ENCODE data around the gene INTS11.

INTS11 gene

DNA sequence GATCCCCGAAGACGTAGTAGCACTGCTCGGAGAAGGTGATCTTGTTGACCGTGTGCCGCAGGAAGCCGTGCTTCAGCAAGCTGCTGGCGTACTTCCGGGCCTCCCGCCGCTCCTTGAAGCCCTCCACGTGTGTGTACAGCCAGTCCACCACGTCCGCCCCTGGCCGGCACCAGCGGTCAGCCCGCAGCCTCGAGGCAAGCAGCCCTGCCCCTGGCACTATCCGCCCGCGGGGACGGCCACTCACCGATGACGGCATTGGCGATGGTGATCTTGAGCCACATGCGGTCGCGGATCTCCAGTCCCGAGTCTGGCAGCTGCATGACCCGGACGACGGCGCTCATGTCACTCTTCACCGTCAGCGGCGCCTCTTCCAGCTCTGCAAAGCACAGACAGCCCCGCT, 13.8 kb upstream of the INTS11 start:
- no peak for DNase-seq (ENCODE audit: extremely low spot score)
- TF ChIP-seq CTCF (IDR thresholded peaks at IDR 0.05; ENCODE audit: control extremely low read depth, extremely low read depth, low read depth, missing control alignments), result no peak
- POLR2A ChIA-PET, result no interaction called here
- CTCF ChIA-PET, result interaction anchor here (0.9 kb wide), 1 partner anchor 10 kb away, joined by 4 read pairs; no protein-coding TSS in a partner anchor

DNA sequence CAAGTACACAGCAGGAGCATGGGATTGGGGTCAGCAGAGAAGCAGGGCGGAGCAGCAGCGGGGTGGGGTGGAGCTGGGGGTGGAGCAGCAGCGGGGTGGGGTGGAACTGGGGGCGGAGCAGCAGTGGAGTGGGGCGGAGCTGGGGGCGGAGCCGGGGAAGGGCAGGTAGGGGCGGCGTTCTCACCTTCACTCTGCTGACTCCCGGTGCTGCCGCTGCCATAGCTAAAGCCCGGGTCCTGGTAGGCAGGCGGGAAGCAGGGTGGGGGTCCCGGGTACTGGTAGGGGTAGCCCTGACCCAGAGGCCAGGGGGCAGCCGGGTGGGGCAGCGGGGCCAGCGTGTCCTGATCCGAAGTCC, 13.3 kb upstream of the INTS11 start:
- POLR2A ChIA-PET, result interaction anchor here (0.6 kb wide), 1 partner anchor 102 kb away, joined by 5 read pairs; no protein-coding TSS in a partner anchor
- no peak for TF ChIP-seq CTCF (IDR thresholded peaks at IDR 0.05; ENCODE audit: control extremely low read depth, extremely low read depth, low read depth, missing control alignments)
- peak; percentile 77 for DNase-seq (ENCODE audit: extremely low spot score)
- CTCF ChIA-PET, result interaction anchor here (0.9 kb wide), 1 partner anchor 10 kb away, joined by 4 read pairs; no protein-coding TSS in a partner anchor

DNA sequence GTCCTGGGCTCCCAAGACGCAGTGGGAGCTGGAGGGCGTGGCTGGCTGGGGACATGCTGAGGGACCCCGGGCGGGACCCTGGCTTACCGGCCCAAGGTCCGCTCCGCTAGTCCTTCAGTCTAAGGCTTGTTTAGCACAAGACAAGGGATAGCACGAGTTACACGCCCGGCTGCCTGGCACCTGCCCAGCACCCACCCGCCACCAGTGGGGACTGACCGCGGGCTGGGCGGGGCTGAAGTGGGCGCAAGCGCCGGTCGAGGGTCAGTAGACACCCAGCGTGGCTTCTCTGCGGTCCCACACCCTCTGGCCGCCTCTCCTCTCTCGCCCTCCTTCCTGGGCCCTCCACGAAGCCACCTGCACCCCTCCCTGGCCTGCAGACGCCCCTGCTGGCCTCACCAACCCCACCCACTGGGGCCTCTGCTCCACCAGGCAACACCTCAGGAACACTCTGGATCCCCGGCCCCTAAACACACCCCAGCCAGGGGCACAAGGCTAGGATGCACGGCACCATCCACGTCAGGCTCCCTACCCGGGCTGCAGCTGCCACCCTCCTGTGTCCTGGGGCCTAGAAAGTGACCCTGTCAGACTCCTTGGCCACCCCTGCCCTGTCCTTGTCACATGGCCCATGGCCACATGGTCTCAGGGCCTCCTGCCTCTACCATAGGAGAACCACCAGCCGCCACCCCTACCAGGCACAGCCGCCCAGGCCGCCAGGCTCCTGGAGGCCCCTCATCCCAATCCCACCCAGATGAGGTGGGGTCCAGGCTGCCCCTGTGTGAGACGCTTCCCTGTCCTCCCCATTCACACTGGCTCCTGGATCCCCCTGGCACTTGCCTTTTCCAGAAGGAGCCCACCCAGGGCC, 12.7 kb upstream of the INTS11 start:
- ChIA-PET CTCF (interaction anchor here (0.9 to 1.0 kb wide), 2 partner anchors 8 to 11 kb away, joined by 3 to 4 read pairs; no protein-coding TSS in a partner anchor), POLR2A (interaction anchor here (0.6 kb wide), 1 partner anchor 101 kb away, joined by 5 read pairs; no protein-coding TSS in a partner anchor)
- TF ChIP-seq CTCF (IDR thresholded peaks at IDR 0.05; ENCODE audit: control extremely low read depth, extremely low read depth, low read depth, missing control alignments), result no peak
- DNase-seq (ENCODE audit: extremely low spot score), result no peak

GRCh38 chr1:1336446-1336845, 12.0 kb upstream of the INTS11 start:
- DNase-seq (ENCODE audit: extremely low spot score), result no peak
- ChIA-PET POLR2A (interaction anchor here (0.5 kb wide), 1 partner anchor 42 kb away, joined by 6 read pairs; no protein-coding TSS in a partner anchor), CTCF (interaction anchor here (1.0 to 1.2 kb wide), 2 partner anchors 9 to 34 kb away, joined by 3 read pairs; no protein-coding TSS in a partner anchor)
- TF ChIP-seq CTCF (IDR thresholded peaks at IDR 0.05; ENCODE audit: control extremely low read depth, extremely low read depth, low read depth, missing control alignments), result no peak

DNA sequence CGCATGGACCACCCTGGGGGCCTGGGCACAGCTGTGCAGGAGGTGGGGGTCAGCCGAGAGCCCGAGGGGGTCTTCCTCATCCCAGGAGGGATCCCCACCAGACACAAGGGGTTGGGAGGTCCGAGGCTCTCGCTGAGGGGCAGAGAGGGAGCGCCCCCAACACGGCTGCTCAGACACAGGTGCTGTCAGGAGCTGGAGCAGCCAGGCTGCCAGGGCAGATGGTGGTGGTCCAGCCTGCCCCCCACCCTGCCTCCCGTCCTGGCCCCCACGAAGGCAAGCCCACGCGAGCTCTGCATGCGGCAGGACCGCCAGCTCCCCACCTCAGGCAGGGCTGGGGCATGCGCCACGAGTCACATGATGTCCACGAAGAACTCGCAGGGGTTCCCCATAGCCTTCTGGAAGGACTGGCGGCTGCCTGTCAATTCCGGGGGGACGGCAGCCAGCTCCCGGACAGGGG, 11.4 kb upstream of the INTS11 start:
- TF ChIP-seq CTCF (IDR thresholded peaks at IDR 0.05; ENCODE audit: control extremely low read depth, extremely low read depth, low read depth, missing control alignments), result no peak
- DNase-seq (ENCODE audit: extremely low spot score), result no peak
- POLR2A ChIA-PET, result no interaction called here
- CTCF ChIA-PET, result interaction anchor here (1.2 kb wide), 1 partner anchor 35 kb away, joined by 3 read pairs; no protein-coding TSS in a partner anchor

GRCh38 chr1:1335283-1335682, 10.8 kb upstream of the INTS11 start:
- TF ChIP-seq CTCF (IDR thresholded peaks at IDR 0.05; ENCODE audit: control extremely low read depth, extremely low read depth, low read depth, missing control alignments), result no peak
- POLR2A ChIA-PET, result no interaction called here
- CTCF ChIA-PET, result interaction anchor here (0.9 to 1.2 kb wide), 2 partner anchors 35 to 37 kb away, joined by 3 to 4 read pairs; no protein-coding TSS in a partner anchor
- DNase-seq (ENCODE audit: extremely low spot score), result no peak
